Skeletal muscle satellite cell (primary cell): ENCODE measurements around the gene TMEM145.

Experiments used
- H3K27me3 ChIP-seq: 2 replicates; pipeline ENCODE4 v1.7.0; 2013; ENCODE audit warnings: low read length; ENCODE audit not compliant: control insufficient read depth, insufficient read depth
- H3K36me3 ChIP-seq: 2 replicates; pipeline ENCODE4 v1.7.0; 2013; ENCODE audit warnings: mild to moderate bottlenecking, control low read depth, low read length; ENCODE audit not compliant: insufficient read depth
- H3K4me1 ChIP-seq: 2 replicates; pipeline ENCODE4 v1.7.0; 2013; ENCODE audit warnings: low read length; ENCODE audit not compliant: control insufficient read depth, insufficient read depth
- H3K4me2 ChIP-seq: 2 replicates; pipeline ENCODE4 v1.7.0; 2013; ENCODE audit warnings: mild to moderate bottlenecking, low read length
- H3K4me3 ChIP-seq: 2 replicates; pipeline ENCODE4 v1.7.0; 2013; ENCODE audit warnings: low read length
- H3K9ac ChIP-seq: 2 replicates; pipeline ENCODE4 v1.7.0; 2013; ENCODE audit warnings: mild to moderate bottlenecking, low read depth, low read length, moderate library complexity
- H3K9me3 ChIP-seq: replicated peaks from 2 replicates; pipeline ENCODE4 v1.7.0; 2013; ENCODE audit warnings: mild to moderate bottlenecking, control low read depth, low read length

Gene TMEM145

GRCh38 chr19:42362342-42362741 is 49.2 kb downstream of the TMEM145 start:
- Histone ChIP-seq H3K9me3 (no peaks in the 10 kb centered on the region), H3K4me3 (no peak overlapping the region), H3K27me3 (no peaks in the 10 kb centered on the region), H3K4me1 (no peaks in the 10 kb centered on the region), H3K9ac (no peak overlapping the region), H3K4me2 (no peak overlapping the region), H3K36me3 (peaks cover 15% of the 10 kb centered on the region)

- peaks cover 12% of the 10 kb centered on the region for H3K36me3 ChIP-seq
- no peak overlapping the region for H3K4me3 ChIP-seq
- H3K4me2 ChIP-seq, result no peak overlapping the region
- H3K27me3 ChIP-seq, result no peaks in the 10 kb centered on the region
- no peaks in the 10 kb centered on the region for H3K4me1 ChIP-seq
- no peaks in the 10 kb centered on the region for H3K9me3 ChIP-seq
- H3K9ac ChIP-seq, result no peak overlapping the region
These were observed 49.9 kb downstream of the TMEM145 start for GRCh38 chr19:42362891-42363440.

GRCh38 chr19:42363614-42364346 is 50.7 kb downstream of the TMEM145 start:
- no peak overlapping the region for H3K9ac ChIP-seq
- no peaks in the 10 kb centered on the region for H3K9me3 ChIP-seq
- H3K4me2 ChIP-seq, result no peak overlapping the region
- H3K4me3 ChIP-seq, result no peak overlapping the region
- H3K4me1 ChIP-seq, result no peaks in the 10 kb centered on the region
- H3K27me3 ChIP-seq, result no peaks in the 10 kb centered on the region
- H3K36me3 ChIP-seq, result peaks cover 12% of the 10 kb centered on the region

DNA sequence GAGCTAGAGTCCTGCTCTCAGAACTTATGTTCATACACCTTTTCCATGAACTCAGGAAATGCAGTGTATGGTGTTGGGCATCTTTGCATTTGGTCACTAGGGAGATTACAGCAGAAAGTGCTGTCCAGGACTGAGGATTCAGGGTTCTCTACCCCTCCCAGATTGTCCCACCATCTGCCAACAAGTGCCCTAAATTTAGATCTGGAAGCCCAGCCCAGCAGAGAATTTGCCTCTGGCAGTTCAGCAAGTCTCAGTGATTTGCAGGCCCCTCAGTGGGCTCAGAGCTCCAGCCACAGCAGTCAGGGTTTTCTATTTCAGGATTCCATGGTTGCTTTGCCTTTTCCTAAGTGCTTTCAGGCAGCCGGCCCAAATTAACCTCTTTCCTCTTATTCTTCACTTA is 53.6 kb downstream of the TMEM145 start:
- no peak overlapping the region for H3K9ac ChIP-seq
- H3K36me3 ChIP-seq, result peaks cover 15% of the 10 kb centered on the region
- no peaks in the 10 kb centered on the region for H3K9me3 ChIP-seq
- no peaks in the 10 kb centered on the region for H3K4me1 ChIP-seq
- H3K27me3 ChIP-seq, result no peaks in the 10 kb centered on the region
- no peak overlapping the region for H3K4me2 ChIP-seq
- H3K4me3 ChIP-seq, result no peak overlapping the region

DNA sequence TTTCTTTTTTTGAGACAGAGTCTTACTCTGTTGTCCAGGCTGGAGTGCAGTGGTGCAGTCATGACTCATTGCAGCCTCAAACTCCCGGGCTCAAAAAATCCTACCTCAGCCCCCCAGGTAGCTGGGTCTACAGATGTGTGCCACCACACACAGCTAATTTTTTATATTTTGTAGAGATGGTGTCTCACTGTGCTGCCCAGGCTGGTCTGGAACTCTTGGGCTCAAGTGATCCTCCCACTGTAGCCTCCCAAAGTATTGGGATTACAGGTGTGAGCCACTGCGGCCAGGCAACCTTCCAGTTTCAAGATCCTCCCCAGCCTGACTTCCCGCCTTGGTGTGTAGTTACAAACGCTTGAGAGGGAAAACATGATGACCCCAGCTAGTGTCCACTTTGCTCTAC is 54.8 kb downstream of the TMEM145 start:
- Histone ChIP-seq H3K36me3 (peaks cover 15% of the 10 kb centered on the region), H3K4me1 (no peaks in the 10 kb centered on the region), H3K27me3 (no peaks in the 10 kb centered on the region), H3K9me3 (no peaks in the 10 kb centered on the region), H3K4me2 (no peak overlapping the region), H3K4me3 (no peak overlapping the region), H3K9ac (no peak overlapping the region)

DNA sequence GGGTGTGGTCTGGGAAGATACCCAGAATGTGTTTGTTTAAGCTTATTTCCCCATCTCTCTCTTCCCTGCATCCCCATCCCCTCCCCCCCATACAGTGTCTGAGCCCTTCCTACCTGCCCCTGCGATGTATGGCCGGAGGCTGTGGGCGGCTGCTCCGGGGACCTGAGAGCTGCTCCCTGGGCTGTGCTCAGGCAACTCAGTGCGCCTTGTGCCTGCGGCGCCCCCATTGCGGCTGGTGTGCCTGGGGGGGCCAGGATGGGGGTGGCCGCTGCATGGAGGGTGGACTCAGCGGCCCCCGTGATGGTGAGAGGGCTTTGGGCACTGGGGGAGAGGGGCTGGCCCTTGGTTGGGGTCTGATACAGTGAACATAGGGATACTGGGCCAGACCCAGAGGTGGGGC is 55.3 kb downstream of the TMEM145 start:
- Histone ChIP-seq H3K4me3 (no peak overlapping the region), H3K4me2 (no peak overlapping the region), H3K9me3 (no peaks in the 10 kb centered on the region), H3K4me1 (no peaks in the 10 kb centered on the region), H3K9ac (no peak overlapping the region), H3K36me3 (peaks cover 11% of the 10 kb centered on the region), H3K27me3 (no peaks in the 10 kb centered on the region)

DNA sequence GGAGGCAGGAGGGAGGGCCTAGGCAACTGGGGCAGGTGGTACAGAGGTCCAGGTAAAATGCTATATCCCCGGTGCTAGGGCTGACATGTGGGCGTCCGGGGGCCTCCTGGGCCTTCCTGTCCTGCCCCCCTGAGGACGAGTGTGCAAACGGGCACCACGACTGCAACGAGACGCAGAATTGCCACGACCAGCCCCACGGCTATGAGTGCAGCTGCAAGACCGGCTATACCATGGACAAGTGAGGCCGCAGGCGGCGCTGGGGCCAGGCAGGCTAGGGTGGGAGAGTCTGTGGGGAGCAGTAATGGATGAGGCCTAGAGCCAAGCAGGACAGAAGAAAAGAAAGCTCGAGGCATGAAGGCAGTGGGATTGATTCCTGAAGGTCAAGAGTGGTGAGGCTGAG is 55.7 kb downstream of the TMEM145 start:
- H3K4me1 ChIP-seq, result no peaks in the 10 kb centered on the region
- peaks cover 7% of the 10 kb centered on the region for H3K36me3 ChIP-seq
- no peaks in the 10 kb centered on the region for H3K9me3 ChIP-seq
- H3K27me3 ChIP-seq, result no peaks in the 10 kb centered on the region
- no peak overlapping the region for H3K9ac ChIP-seq
- no peak overlapping the region for H3K4me3 ChIP-seq
- no peak overlapping the region for H3K4me2 ChIP-seq

DNA sequence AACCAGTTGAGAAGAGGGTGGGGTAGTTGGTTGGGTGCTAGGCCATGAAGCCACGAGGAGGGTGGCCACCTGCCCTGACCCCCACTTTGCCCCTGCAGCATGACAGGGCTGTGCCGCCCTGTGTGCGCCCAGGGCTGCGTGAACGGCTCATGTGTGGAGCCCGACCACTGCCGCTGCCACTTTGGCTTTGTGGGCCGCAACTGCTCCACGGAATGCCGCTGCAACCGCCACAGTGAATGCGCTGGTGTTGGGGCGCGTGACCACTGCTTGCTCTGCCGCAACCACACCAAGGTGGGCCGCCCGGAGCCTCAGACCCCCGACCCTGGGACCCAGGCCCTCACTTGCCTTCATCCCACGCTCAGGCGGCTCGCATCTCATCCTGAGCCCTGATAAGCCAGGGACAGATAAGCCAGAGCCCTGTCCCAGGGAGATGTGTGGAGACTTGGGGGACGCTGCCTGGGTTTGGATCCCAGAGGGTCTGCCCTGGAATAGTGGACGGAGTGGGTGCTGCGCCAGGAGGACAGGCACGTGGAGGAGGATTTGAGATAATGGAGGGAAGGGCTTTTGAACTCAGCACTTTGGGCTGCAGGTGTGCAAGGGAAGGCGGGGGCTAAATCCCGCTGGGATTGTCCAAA is 56.4 kb downstream of the TMEM145 start:
- H3K4me2 ChIP-seq, result no peak overlapping the region
- H3K27me3 ChIP-seq, result no peaks in the 10 kb centered on the region
- no peaks in the 10 kb centered on the region for H3K4me1 ChIP-seq
- no peak overlapping the region for H3K9ac ChIP-seq
- no peaks in the 10 kb centered on the region for H3K9me3 ChIP-seq
- H3K4me3 ChIP-seq, result no peak overlapping the region
- H3K36me3 ChIP-seq, result peaks cover 3% of the 10 kb centered on the region

- no peak overlapping the region for H3K9ac ChIP-seq
These were observed 57.0 kb downstream of the TMEM145 start for GRCh38 chr19:42370068-42370520.

DNA sequence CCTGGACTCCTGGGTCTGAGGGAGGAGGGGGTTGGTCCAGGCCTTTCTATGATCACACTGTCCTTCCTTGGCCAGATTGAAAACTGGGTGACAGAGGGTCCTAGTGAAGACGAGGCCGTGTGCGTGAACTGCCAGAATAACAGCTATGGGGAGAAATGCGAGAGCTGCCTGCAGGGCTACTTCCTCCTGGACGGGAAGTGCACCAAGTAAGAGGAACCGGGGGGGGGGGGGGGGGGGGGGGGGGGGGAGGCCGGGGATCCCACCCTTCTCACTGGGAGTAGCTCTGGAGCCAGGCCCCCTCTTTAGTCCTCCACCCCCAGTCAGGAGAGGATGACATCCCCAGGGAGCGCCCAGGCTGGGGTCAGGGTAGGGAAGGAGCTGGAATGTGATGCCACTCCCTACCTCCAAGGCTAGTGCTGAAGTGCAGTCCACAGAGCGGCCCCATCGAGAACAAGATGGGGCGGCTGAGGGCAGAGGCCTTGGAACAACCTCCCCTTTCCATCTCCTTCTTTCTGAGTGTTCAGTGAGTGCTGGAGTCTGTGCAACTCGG is 57.6 kb downstream of the TMEM145 start:
- Histone ChIP-seq H3K4me3 (no peak overlapping the region), H3K9ac (no peak overlapping the region), H3K36me3 (peaks cover 3% of the 10 kb centered on the region), H3K4me1 (no peaks in the 10 kb centered on the region), H3K4me2 (no peak overlapping the region), H3K27me3 (no peaks in the 10 kb centered on the region), H3K9me3 (no peaks in the 10 kb centered on the region)

More at GRCh38 chr19:42370068-42370520, 57.0 kb downstream of the TMEM145 start:
- no peaks in the 10 kb centered on the region for H3K9me3 ChIP-seq
- H3K4me2 ChIP-seq, result no peak overlapping the region
- H3K27me3 ChIP-seq, result no peaks in the 10 kb centered on the region
- H3K36me3 ChIP-seq, result peaks cover 3% of the 10 kb centered on the region
- no peak overlapping the region for H3K4me3 ChIP-seq
- H3K4me1 ChIP-seq, result no peaks in the 10 kb centered on the region
